K562 (cell line): ENCODE measurements around the gene MID1IP1. TPM values are rescaled to one million over a fixed set of nuclear protein-coding genes. Genes with fewer than 3 reads are reported as not detected.

Source experiments
- ATAC-seq: fragments of 200-7000 bp; cut with Tn5 transposase; 3 replicates; pipeline ENCODE4 v1.9.1; 2020; ENCODE audit warnings: moderate library complexity
- BruUV-seq: library from RNA; stranded (reverse); fragments of 400-500 nt; replicated peaks from 2 replicates; lab custom pipeline; 2021; lab: Mats Ljungman, UMichigan
- CTCF ChIA-PET: fragments of 300-600 bp; formaldehyde crosslinking; extraction: SDS; loops from one replicate; lab custom pipeline; 2021; ENCODE audit warnings: low intra/inter-chr PET ratio; lab: Yijun Ruan, JAX
- POLR2A ChIA-PET: fragments of 300-600, 350-650 bp; sonication (Branson Sonifier 250); formaldehyde crosslinking; extraction: SDS; loops from one replicate; lab custom pipeline; 2021; ENCODE audit warnings: antibody characterized with exemption, inconsistent platforms; lab: Yijun Ruan, JAX
- DNase-seq, 4 experiments: peaks; one replicate each; pipeline versions ENCODE4 v3.0.0 to v3.0.0-alpha.2; 2011 to 2018; ENCODE audit warnings: low spot score in 3 of 4, mixed read lengths in 3 of 4; ENCODE audit errors: extremely low read depth in 1 of 4
- FAIRE-seq: peaks from 2 replicates; lab custom pipeline; 2011; peaks lifted over from hg19 to GRCh38; lab: Jason Lieb, UNC
- H2AFZ ChIP-seq: 2 replicates; pipeline ENCODE4 v1.6.0; 2011; ENCODE audit warnings: low read depth, low read length, control low read depth, inconsistent platforms
- H3K27ac ChIP-seq: fragments of 200-600 bp; 3 replicates; pipeline ENCODE4 v1.8.0; 2011; ENCODE audit warnings: low read depth, mild to moderate bottlenecking, control low read depth, inconsistent platforms, low read length, moderate library complexity, mixed read lengths; ENCODE audit errors: extremely low read depth
- H3K27me3 ChIP-seq, 2 experiments: fragments of 300-600 bp in 1 of 2; 2 replicates in 1 of 2; 3 replicates in 1 of 2; pipeline versions ENCODE4 v1.6.0 to v1.8.0; 2011; ENCODE audit warnings: inconsistent platforms in 2 of 2, low read length in 2 of 2, mild to moderate bottlenecking in 1 of 2, mixed read lengths in 1 of 2, moderate library complexity in 1 of 2; ENCODE audit not compliant: control insufficient read depth in 2 of 2, insufficient read depth in 2 of 2
- H3K36me3 ChIP-seq: fragments of 300-600 bp; 3 replicates; pipeline ENCODE4 v1.8.0; 2011; ENCODE audit warnings: mild to moderate bottlenecking, low read length, inconsistent platforms; ENCODE audit not compliant: control insufficient read depth, insufficient read depth
- H3K4me1 ChIP-seq, 2 experiments: fragments of 200-600 bp in 1 of 2; replicated peaks in 1 of 2; 2 replicates in 1 of 2; 3 replicates in 1 of 2; pipeline versions ENCODE4 v1.5.1 to v1.8.0; 2011; ENCODE audit warnings: inconsistent platforms in 2 of 2, low read length in 2 of 2, mild to moderate bottlenecking in 1 of 2, mixed read lengths in 1 of 2, moderate library complexity in 1 of 2; ENCODE audit not compliant: control insufficient read depth in 2 of 2, insufficient read depth in 2 of 2
- H3K4me2 ChIP-seq: 2 replicates; pipeline ENCODE4 v1.6.1; 2011; ENCODE audit warnings: low read length, control low read depth, inconsistent platforms, mixed read lengths; ENCODE audit not compliant: insufficient read depth
- H3K4me3 ChIP-seq: fragments of 200-600 bp; sonication (generic), shearing (Covaris generic); 2 replicates; pipeline ENCODE4 v1.5.1; 2016; ENCODE audit warnings: control low read depth, inconsistent platforms
- H3K79me2 ChIP-seq: fragments of 200-600 bp; 3 replicates; pipeline ENCODE4 v1.8.0; 2011; ENCODE audit warnings: low read length, inconsistent platforms; ENCODE audit not compliant: control insufficient read depth, insufficient read depth
- H3K9ac ChIP-seq, 2 experiments: 2 replicates each; pipeline versions ENCODE4 v1.6.0 to v1.6.1; 2011; ENCODE audit warnings: low read depth in 2 of 2, low read length in 2 of 2, control low read depth in 1 of 2, inconsistent platforms in 1 of 2, mild to moderate bottlenecking in 1 of 2, mixed read lengths in 1 of 2; ENCODE audit not compliant: insufficient read depth in 1 of 2
- H3K9me1 ChIP-seq: one replicate; pipeline ENCODE4 v1.6.0; 2011; ENCODE audit warnings: inconsistent platforms, mild to moderate bottlenecking, low read length, moderate library complexity; ENCODE audit not compliant: control insufficient read depth, insufficient read depth
- H3K9me3 ChIP-seq: replicated peaks from 2 replicates; pipeline ENCODE4 v1.5.1; 2011; ENCODE audit warnings: low read depth, low read length, inconsistent platforms; ENCODE audit not compliant: control insufficient read depth, insufficient read depth
- H4K20me1 ChIP-seq: replicated peaks from 2 replicates; pipeline ENCODE4 v1.6.1; 2011; ENCODE audit warnings: low read length, inconsistent platforms, mixed read lengths; ENCODE audit not compliant: control insufficient read depth, insufficient read depth
- CBFA2T3 ChIP-seq: fragments of 450-650 bp; IDR thresholded peaks from 2 replicates; pipeline ENCODE4 v1.6.1; 2017
- RERE ChIP-seq: sonication (generic); formaldehyde crosslinking; IDR thresholded peaks from 2 replicates; pipeline ENCODE4 v1.8.0; 2023; ENCODE audit warnings: missing genetic modification reagents, mild to moderate bottlenecking, borderline replicate concordance
- SOX6 ChIP-seq: fragments of 450-650 bp; IDR thresholded peaks from 2 replicates; pipeline ENCODE4 v1.6.1; 2014; ENCODE audit warnings: mild to moderate bottlenecking
- SRF ChIP-seq, 2 experiments: fragments of 250-450, 450-650 bp in 1 of 2; sonication (Bioruptor Pico) in 1 of 2; sonication (generic) in 1 of 2; formaldehyde crosslinking; IDR thresholded peaks; 2 replicates each; pipeline versions ENCODE4 v1.5.0 to v1.5.1; 2020 to 2022; ENCODE audit warnings: mild to moderate bottlenecking in 1 of 2, missing genetic modification reagents in 1 of 2
- ZNF274 ChIP-seq: IDR thresholded peaks from 2 replicates; pipeline ENCODE4 v1.6.1; 2011; ENCODE audit warnings: low read depth, mild to moderate bottlenecking, low read length, moderate library complexity, borderline replicate concordance
- ZNF282 ChIP-seq: sonication (generic); formaldehyde crosslinking; IDR thresholded peaks from 2 replicates; pipeline ENCODE4 v1.8.1; 2023; ENCODE audit warnings: missing genetic modification reagents
- WGBS: fragments of 100-300 bp; shearing (Covaris generic); methylation state at CpG from one replicate; pipeline ENCODE4 v1.1.6; 2016; ENCODE audit warnings: low coverage, mixed read lengths; ENCODE audit not compliant: insufficient coverage; ENCODE audit errors: missing lambda C conversion rate; 5-methylcytosine and 5-hydroxymethylcytosine counted together
- in situ Hi-C: fragments of 300-500 bp; cut with MboI; formaldehyde crosslinking; loops from 4 replicates; pipeline ENCODE4 v1.15.0; 2018; ENCODE audit warnings: inconsistent platforms, mixed read lengths
- intact Hi-C: fragments of 100-400 bp; cut with micrococcal nuclease; formaldehyde crosslinking; loops from 2 replicates; pipeline ENCODE4 v1.14.2; 2022
- polyA plus RNA-seq, 8 experiments: library from polyadenylated mRNA; depleted of rRNA in 4 of 8; stranded (reverse) in 5 of 8; unstranded in 3 of 8; fragments of >200 nt; fragmentation: Nextera tagmentation in 2 of 8; fragmentation: Illumina TruSeq in 1 of 8; extraction: Ambion mirVana in 2 of 8; extraction: Trizol in 1 of 8; gene quantifications; 2 replicates each; pipeline versions ENCODE4 v1.2.1 to v1.2.3, GENCODE V29; 2011 to 2014; ENCODE audit warnings: inconsistent platforms in 1 of 8, missing spikeins in 1 of 8
- total RNA-seq, 7 experiments: library from RNA; depleted of rRNA in 6 of 7; stranded (reverse); fragments of >200 nt in 6 of 7; fragmentation: Illumina TruSeq in 2 of 7; extraction: Trizol in 2 of 7; gene quantifications; 2 replicates each; pipeline versions ENCODE4 v1.2.1 to v1.2.3, GENCODE V29; 2011 to 2021; ENCODE audit warnings: low replicate concordance in 1 of 7
- TF ChIP-seq, protein P1 (sequence below): fragments of 450-650 bp; conservative IDR thresholded peaks from 2 replicates; pipeline ENCODE4 v1.6.1; 2016; ENCODE audit warnings: missing genetic modification characterization, low read depth, mild to moderate bottlenecking, missing compliant biosample characterization, moderate library complexity
- TF ChIP-seq, protein P2 (sequence below): fragments of 200-400 bp; formaldehyde crosslinking; IDR thresholded peaks from 2 replicates; pipeline ENCODE4 v1.6.1; 2017; ENCODE audit warnings: mild to moderate bottlenecking, low read depth, low read length, moderate library complexity

The MID1IP1 gene
- total and polyA plus RNA-seq, 9 of the 15 experiments (the other 6 are each of a cell fraction or from before 2014, with no cell fraction given), result 0.51 to 102 (median 27.5) TPM

GRCh38 chrX:38805432-38806389, 4.5 kb downstream of the MID1IP1 start:
- intact Hi-C loops (loop anchor here (2.0 to 5.0 kb wide), 2 partner anchors 37 to 179 kb away; no protein-coding TSS in a partner anchor), in situ Hi-C loops (no loop called here)
- H3K4me3 ChIP-seq, result peak overlapping the region; percentile 86
- FAIRE-seq (peak; percentile 74), DNase-seq (peak; percentile 21 to 74 (median 38)), ATAC-seq (peak; percentile 47)
- H3K4me2 ChIP-seq, result peak overlapping the region; percentile 95
- ChIA-PET POLR2A (interaction anchor here (0.7 to 2.1 kb wide), 5 partner anchors 10 to 65 kb away, joined by 3 to 7 read pairs (median 3); no protein-coding TSS in a partner anchor), CTCF (no interaction called here)
- H4K20me1 ChIP-seq, result no peaks in the 10 kb centered on the region
- BruUV-seq, result no TSS peak
- H3K27me3 ChIP-seq, result no peaks in the 10 kb centered on the region
- WGBS, result under 1% methylated on average over 29 of the region's 41 CpGs
- peak overlapping the region; percentile 95 to 99 for H3K9ac ChIP-seq
- H2AFZ ChIP-seq, result no peak overlapping the region
- H3K27ac ChIP-seq, result peak overlapping the region; percentile 96
- H3K36me3 ChIP-seq, result peaks cover 18% of the 10 kb centered on the region; the same call in 2 of the 3 replicates
- peaks cover 13 to 34% of the 10 kb centered on the region in 2 experiments for H3K4me1 ChIP-seq
- H3K9me1 ChIP-seq, result no peaks in the 10 kb centered on the region
- H3K9me3 ChIP-seq, result no peaks in the 10 kb centered on the region
- peaks cover 72% of the 10 kb centered on the region for H3K79me2 ChIP-seq
- TF ChIP-seq RERE, result no peak
- TF ChIP-seq CBFA2T3, result no peak
- no peak for TF ChIP-seq ZNF274
- TF ChIP-seq SOX6, result 0 out of 2 replicates have a peak, but pooled peaks have one; percentile 24
- TF ChIP-seq SRF (CRISPR knock-in tag; IDR thresholded peaks at IDR 0.05), result no peak
- no peak for TF ChIP-seq ZNF282 (CRISPR knock-in tag)
- TF ChIP-seq, protein P1, sequence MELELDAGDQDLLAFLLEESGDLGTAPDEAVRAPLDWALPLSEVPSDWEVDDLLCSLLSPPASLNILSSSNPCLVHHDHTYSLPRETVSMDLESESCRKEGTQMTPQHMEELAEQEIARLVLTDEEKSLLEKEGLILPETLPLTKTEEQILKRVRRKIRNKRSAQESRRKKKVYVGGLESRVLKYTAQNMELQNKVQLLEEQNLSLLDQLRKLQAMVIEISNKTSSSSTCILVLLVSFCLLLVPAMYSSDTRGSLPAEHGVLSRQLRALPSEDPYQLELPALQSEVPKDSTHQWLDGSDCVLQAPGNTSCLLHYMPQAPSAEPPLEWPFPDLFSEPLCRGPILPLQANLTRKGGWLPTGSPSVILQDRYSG (tag), result no peak
- TF ChIP-seq, protein P2, sequence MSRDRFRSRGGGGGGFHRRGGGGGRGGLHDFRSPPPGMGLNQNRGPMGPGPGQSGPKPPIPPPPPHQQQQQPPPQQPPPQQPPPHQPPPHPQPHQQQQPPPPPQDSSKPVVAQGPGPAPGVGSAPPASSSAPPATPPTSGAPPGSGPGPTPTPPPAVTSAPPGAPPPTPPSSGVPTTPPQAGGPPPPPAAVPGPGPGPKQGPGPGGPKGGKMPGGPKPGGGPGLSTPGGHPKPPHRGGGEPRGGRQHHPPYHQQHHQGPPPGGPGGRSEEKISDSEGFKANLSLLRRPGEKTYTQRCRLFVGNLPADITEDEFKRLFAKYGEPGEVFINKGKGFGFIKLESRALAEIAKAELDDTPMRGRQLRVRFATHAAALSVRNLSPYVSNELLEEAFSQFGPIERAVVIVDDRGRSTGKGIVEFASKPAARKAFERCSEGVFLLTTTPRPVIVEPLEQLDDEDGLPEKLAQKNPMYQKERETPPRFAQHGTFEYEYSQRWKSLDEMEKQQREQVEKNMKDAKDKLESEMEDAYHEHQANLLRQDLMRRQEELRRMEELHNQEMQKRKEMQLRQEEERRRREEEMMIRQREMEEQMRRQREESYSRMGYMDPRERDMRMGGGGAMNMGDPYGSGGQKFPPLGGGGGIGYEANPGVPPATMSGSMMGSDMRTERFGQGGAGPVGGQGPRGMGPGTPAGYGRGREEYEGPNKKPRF, result no peak
